Thoracic aorta (tissue), 2 donors: Measurements from ENCODE around the gene PKN1. TPM values are rescaled to one million over a fixed set of nuclear protein-coding genes. Genes with fewer than 3 reads are reported as not detected.

Experiments used
- total RNA-seq, 2 donors: library from RNA; depleted of rRNA; stranded (reverse); fragments of >200 nt; gene quantifications; one replicate each; pipeline versions ENCODE4 v1.1.0 to v1.2.3, GENCODE V29; 2016

Gene PKN1
- total RNA-seq, 2 donors from 2014 or later = 93.8 to 139 TPM

Other genes starting within 250 kb of the PKN1 start
- gene ADGRL1, start 227.1 kb upstream of the PKN1 start, total RNA-seq = 10 to 100 TPM; 15.4 to 15.7 TPM
- gene ADGRE5, start 51.9 kb upstream of the PKN1 start, total RNA-seq = 100 to 1,000 TPM; 199 to 281 TPM
- 10 to 100 TPM; 77.4 to 81.6 TPM for gene DDX39A, start 14.0 kb upstream of the PKN1 start, total RNA-seq
- 1 to 10 TPM in 1 of 2 donors, not detected in 1; 2.8 TPM for gene PTGER1, start 42.0 kb downstream of the PKN1 start, total RNA-seq
- 10 to 100 TPM; 56.4 to 77.8 TPM for gene GIPC1, start 62.8 kb downstream of the PKN1 start, total RNA-seq
- 10 to 100 TPM; 50.1 to 50.6 TPM for gene DNAJB1, start 85.1 kb downstream of the PKN1 start, total RNA-seq
- 10 to 100 TPM; 35.6 to 37.6 TPM for gene TECR, start 96.3 kb downstream of the PKN1 start, total RNA-seq
- gene NDUFB7, start 138.8 kb downstream of the PKN1 start, total RNA-seq = 100 to 1,000 TPM; 179 to 251 TPM
- gene CLEC17A, start 149.8 kb downstream of the PKN1 start, total RNA-seq = not detected
- not detected for gene ADGRE3, start 241.5 kb downstream of the PKN1 start, total RNA-seq